ENCODE measurements around the gene CCDC88C.

- TF ChIP-seq CTCF (IDR thresholded peaks at IDR 0.05) (no peak), ZFX (IDR thresholded peaks at IDR 0.05; ENCODE audit: borderline replicate concordance) (no peak)
These were observed 103.8 kb downstream of the CCDC88C start for GRCh38 chr14:91313852-91314251.

All from 22Rv1 (cell line).